SK-N-SH (cell line): Measurements from ENCODE around the gene ERAL1. TPM values are rescaled to one million over a fixed set of nuclear protein-coding genes. Genes with fewer than 3 reads are reported as not detected.

Source experiments
- CTCF ChIA-PET: fragments of 300-600, 350-600 bp; formaldehyde crosslinking; extraction: SDS; loops from one replicate; lab custom pipeline; 2021; lab: Yijun Ruan, JAX
- POLR2A ChIA-PET: fragments of 350-600 bp; sonication (Branson Sonifier 250); formaldehyde crosslinking; extraction: SDS; loops from one replicate; lab custom pipeline; 2020; ENCODE audit warnings: antibody characterized with exemption, inconsistent platforms; lab: Yijun Ruan, JAX
- DNase-seq: peaks from one replicate; pipeline ENCODE4 v3.0.0; 2012
- H2AFZ ChIP-seq: fragments of 200-600 bp; sonication (generic); 2 replicates; pipeline ENCODE4 v1.8.1; 2016; ENCODE audit warnings: antibody characterized with exemption, mild to moderate bottlenecking, low read depth
- H3F3A ChIP-seq: fragments of 200-600 bp; sonication (generic); replicated peaks from 2 replicates; pipeline ENCODE3; 2016; ENCODE audit warnings: antibody characterized with exemption, mild to moderate bottlenecking; ENCODE audit not compliant: insufficient read depth
- H3K27ac ChIP-seq, 2 experiments: fragments of 200-500 bp in 1 of 2; fragments of 200-600 bp in 1 of 2; sonication (Bioruptor generic) in 1 of 2; sonication (generic), shearing (Covaris generic) in 1 of 2; 2 replicates each; pipeline versions ENCODE4 v1.5.1 to v1.6.1; 2014 to 2016; ENCODE audit warnings: low read depth in 2 of 2, inconsistent platforms in 1 of 2, low read length in 1 of 2, mild to moderate bottlenecking in 1 of 2, mixed read lengths in 1 of 2
- H3K27me3 ChIP-seq: fragments of 200-600 bp; sonication (generic), shearing (Covaris generic); 2 replicates; pipeline ENCODE4 v1.6.1; 2016; ENCODE audit warnings: mixed run types; ENCODE audit not compliant: insufficient read depth
- H3K36me3 ChIP-seq, 2 experiments: fragments of 200-500 bp in 1 of 2; fragments of 200-600 bp in 1 of 2; sonication (Bioruptor generic) in 1 of 2; sonication (generic) in 1 of 2; replicated peaks in 1 of 2; 2 replicates each; pipeline versions ENCODE3 to v1.5.1; 2014 to 2016; ENCODE audit warnings: low read length in 1 of 2, mild to moderate bottlenecking in 1 of 2; ENCODE audit not compliant: insufficient read depth in 2 of 2, control insufficient read depth in 1 of 2
- H3K4me1 ChIP-seq, 2 experiments: fragments of 200-500 bp in 1 of 2; fragments of 200-600 bp in 1 of 2; sonication (Bioruptor generic) in 1 of 2; sonication (generic), shearing (Covaris generic) in 1 of 2; 2 replicates each; pipeline versions ENCODE4 v1.5.1 to v1.6.1; 2014 to 2016; ENCODE audit warnings: low read depth in 1 of 2, low read length in 1 of 2, mixed run types in 1 of 2; ENCODE audit not compliant: insufficient read depth in 2 of 2, control insufficient read depth in 1 of 2
- H3K4me2 ChIP-seq: fragments of 200-600 bp; sonication (generic), shearing (Covaris generic); 2 replicates; pipeline ENCODE4 v1.6.1; 2017; ENCODE audit warnings: mixed run types
- H3K4me3 ChIP-seq, 2 experiments: fragments of 200-500 bp in 1 of 2; fragments of 200-600 bp in 1 of 2; sonication (Bioruptor generic) in 1 of 2; sonication (generic), shearing (Covaris generic) in 1 of 2; 2 replicates each; pipeline versions ENCODE4 v1.5.1 to v1.8.1; 2014 to 2016; ENCODE audit warnings: low read depth in 2 of 2, inconsistent platforms in 1 of 2, low read length in 1 of 2, mild to moderate bottlenecking in 1 of 2, mixed read lengths in 1 of 2, moderate library complexity in 1 of 2
- H3K79me2 ChIP-seq: fragments of 200-600 bp; sonication (generic); 2 replicates; pipeline ENCODE4 v1.8.1; 2017; ENCODE audit warnings: mild to moderate bottlenecking; ENCODE audit not compliant: insufficient read depth
- H3K9ac ChIP-seq: fragments of 200-600 bp; sonication (generic); 2 replicates; pipeline ENCODE4 v1.6.1; 2017; ENCODE audit warnings: mixed run types
- H3K9me2 ChIP-seq: fragments of 200-600 bp; sonication (generic); 2 replicates; pipeline ENCODE4 v1.6.1; 2017; ENCODE audit warnings: mixed run types
- H3K9me3 ChIP-seq: fragments of 200-600 bp; sonication (generic); 2 replicates; pipeline ENCODE4 v1.6.1; 2017; ENCODE audit warnings: mixed run types, mild to moderate bottlenecking, moderate library complexity
- H4K20me1 ChIP-seq: fragments of 200-600 bp; sonication (generic); 2 replicates; pipeline ENCODE4 v1.6.1; 2017; ENCODE audit warnings: mild to moderate bottlenecking, mixed run types; ENCODE audit not compliant: insufficient read depth
- CHD2 ChIP-seq: fragments of 150-350 bp; IDR thresholded peaks from 2 replicates; pipeline ENCODE4 v1.6.1; 2018; ENCODE audit warnings: low read length; ENCODE audit not compliant: partially characterized antibody
- ELF1 ChIP-seq: IDR thresholded peaks from 2 replicates; pipeline ENCODE4 v1.4.0; 2012
- EP300 ChIP-seq, 2 experiments: IDR thresholded peaks; 2 replicates each; pipeline versions ENCODE4 v1.4.0 to v1.6.1; 2012; ENCODE audit warnings: borderline replicate concordance in 1 of 2, low read depth in 1 of 2, low read length in 1 of 2
- EZH2phosphoT487 ChIP-seq: fragments of 200-600 bp; sonication (generic); IDR thresholded peaks from 2 replicates; pipeline ENCODE4 v1.6.1; 2017; ENCODE audit warnings: low read depth, mixed run types, mild to moderate bottlenecking, antibody characterized with exemption, moderate library complexity, borderline replicate concordance
- GABPA ChIP-seq: IDR thresholded peaks from 2 replicates; pipeline ENCODE4 v1.4.0; 2012; ENCODE audit warnings: low read depth, mild to moderate bottlenecking
- JUND ChIP-seq: IDR thresholded peaks from 2 replicates; pipeline ENCODE4 v1.4.0; 2012
- MEF2A ChIP-seq: IDR thresholded peaks from 2 replicates; pipeline ENCODE4 v1.4.0; 2012; ENCODE audit warnings: low read depth, borderline replicate concordance
- MXI1 ChIP-seq: IDR thresholded peaks from 2 replicates; pipeline ENCODE4 v1.6.1; 2012; ENCODE audit warnings: mild to moderate bottlenecking, low read depth, low read length, improper control_type of control experiment
- NFIC ChIP-seq: IDR thresholded peaks from 2 replicates; pipeline ENCODE4 v1.4.0; 2012; ENCODE audit warnings: borderline replicate concordance
- NRF1 ChIP-seq: IDR thresholded peaks from 2 replicates; pipeline ENCODE4 v1.6.1; 2012; ENCODE audit warnings: low read depth, mild to moderate bottlenecking, low read length
- RXRA ChIP-seq: IDR thresholded peaks from 2 replicates; pipeline ENCODE4 v1.4.0; 2012; ENCODE audit warnings: low read depth, mild to moderate bottlenecking, borderline replicate concordance
- SIN3A ChIP-seq: IDR thresholded peaks from 2 replicates; pipeline ENCODE4 v1.6.1; 2012; ENCODE audit warnings: low read depth, mild to moderate bottlenecking, low read length, moderate library complexity, borderline replicate concordance
- TAF1 ChIP-seq: IDR thresholded peaks from 2 replicates; pipeline ENCODE4 v1.6.1; 2012; ENCODE audit warnings: low read depth, mild to moderate bottlenecking, low read length, moderate library complexity, borderline replicate concordance
- USF2 ChIP-seq: fragments of 150-350 bp; IDR thresholded peaks from 2 replicates; pipeline ENCODE4 v1.6.1; 2017; ENCODE audit warnings: antibody characterized with exemption, low read length, low read depth, borderline replicate concordance
- YY1 ChIP-seq: IDR thresholded peaks from 2 replicates; pipeline ENCODE4 v1.4.0; 2012; ENCODE audit warnings: low read depth, mild to moderate bottlenecking
- WGBS: methylation state at CpG from one replicate; pipeline ENCODE4 v1.1.6; 2017; ENCODE audit warnings: low lambda C conversion rate; 5-methylcytosine and 5-hydroxymethylcytosine counted together
- polyA plus RNA-seq, 3 experiments: library from polyadenylated mRNA; depleted of rRNA; stranded (reverse); fragments of >200 nt; gene quantifications; 2 replicates each; pipeline ENCODE4 v1.2.3, GENCODE V29; 2012
- TF ChIP-seq, protein P1 (sequence below): IDR thresholded peaks from 2 replicates; pipeline ENCODE4 v1.6.1; 2012; ENCODE audit warnings: mild to moderate bottlenecking, low read depth, low read length, moderate library complexity
- TF ChIP-seq, protein P2 (sequence below): IDR thresholded peaks from 2 replicates; pipeline ENCODE4 v1.4.0; 2012; ENCODE audit warnings: low read depth

The ERAL1 gene
- polyA plus RNA-seq, 1 of the 3 experiments (the other 2 are of a cell fraction): 57.3 TPM

GRCh38 chr17:28853295-28853694 is 1.5 kb upstream of the ERAL1 start:
- CTCF ChIA-PET: interaction anchor here (1.1 to 1.2 kb wide), 2 partner anchors 89 to 126 kb away, joined by 3 to 4 read pairs; no protein-coding TSS in a partner anchor
- H3K27me3 ChIP-seq: no peaks in the 10 kb centered on the region
- no peaks in the 10 kb centered on the region for H3F3A ChIP-seq
- no peak for DNase-seq
- H3K9me2 ChIP-seq: no peaks in the 10 kb centered on the region
- peaks cover 0 to 5% of the 10 kb centered on the region in 2 experiments; a peak in 2 of 4 replicates for H3K4me1 ChIP-seq
- no peak overlapping the region for H3K27ac ChIP-seq
- no peaks in the 10 kb centered on the region for H3K9me3 ChIP-seq
- no peak overlapping the region for H3K4me2 ChIP-seq
- H2AFZ ChIP-seq: no peak overlapping the region
- POLR2A ChIA-PET: interaction anchor here (1.1 kb wide), 1 partner anchor 10 kb away, joined by 3 read pairs; no protein-coding TSS in a partner anchor
- TF ChIP-seq EP300 (IDR thresholded peaks at IDR 0.05; ENCODE audit: borderline replicate concordance in 1 of 2, low read depth in 1 of 2, low read length in 1 of 2) (no peak), CHD2 (no peak), TAF1 (no peak), NFIC (no peak), USF2 (no peak), SIN3A (no peak)
- H3K9ac ChIP-seq: no peak overlapping the region
- 83% methylated on average over 2 of the region's 2 CpGs for WGBS
- H3K79me2 ChIP-seq: peaks cover 14% of the 10 kb centered on the region
- peaks cover 0 to 10% of the 10 kb centered on the region in 2 experiments for H3K36me3 ChIP-seq
- H3K4me3 ChIP-seq: no peak overlapping the region
- H4K20me1 ChIP-seq: no peaks in the 10 kb centered on the region

DNA sequence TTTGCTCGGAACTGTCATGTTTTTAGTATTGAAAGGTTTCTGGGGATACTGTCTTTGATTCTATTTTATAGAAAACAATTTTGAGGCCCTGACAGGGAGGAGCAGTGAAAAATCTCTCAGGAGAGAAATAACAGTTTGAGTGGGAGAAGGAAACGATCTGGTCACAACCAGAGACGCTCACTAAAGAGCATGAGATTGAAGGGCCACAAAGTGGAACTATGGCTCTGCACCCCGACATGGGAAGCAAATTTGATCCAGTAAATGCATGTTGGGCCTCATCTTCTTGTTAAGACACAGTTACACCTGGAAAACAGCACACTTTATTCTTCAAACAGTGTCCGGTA is 492 bp downstream of the ERAL1 start:
- under 1% methylated on average over 5 of the region's 5 CpGs for WGBS
- Histone ChIP-seq H4K20me1 (no peaks in the 10 kb centered on the region), H3K4me1 (peaks cover 0 to 5% of the 10 kb centered on the region in 2 experiments; a peak in 2 of 4 replicates), H3K9ac (peak overlapping the region; percentile 80), H3F3A (no peaks in the 10 kb centered on the region), H3K4me3 (peak overlapping the region; percentile 76 to 83), H3K9me2 (no peaks in the 10 kb centered on the region), H3K79me2 (peaks cover 14% of the 10 kb centered on the region), H3K36me3 (peaks cover 4 to 22% of the 10 kb centered on the region in 2 experiments), H3K4me2 (peak overlapping the region; percentile 98), H3K9me3 (no peaks in the 10 kb centered on the region), H3K27ac (peak overlapping the region; percentile 31 to 84; a peak in 3 of 4 replicates), H3K27me3 (no peaks in the 10 kb centered on the region), H2AFZ (peak overlapping the region; percentile 91)
- POLR2A ChIA-PET: no interaction called here
- TF ChIP-seq RXRA: no peak
- no peak for TF ChIP-seq JUND
- TF ChIP-seq MEF2A: no peak
- TF ChIP-seq CHD2: no peak
- no peak for DNase-seq
- CTCF ChIA-PET: interaction anchor here (0.9 to 2.0 kb wide), 2 partner anchors 47 to 92 kb away, joined by 3 to 4 read pairs; partner anchors contain the start of gene DHRS13

DNA sequence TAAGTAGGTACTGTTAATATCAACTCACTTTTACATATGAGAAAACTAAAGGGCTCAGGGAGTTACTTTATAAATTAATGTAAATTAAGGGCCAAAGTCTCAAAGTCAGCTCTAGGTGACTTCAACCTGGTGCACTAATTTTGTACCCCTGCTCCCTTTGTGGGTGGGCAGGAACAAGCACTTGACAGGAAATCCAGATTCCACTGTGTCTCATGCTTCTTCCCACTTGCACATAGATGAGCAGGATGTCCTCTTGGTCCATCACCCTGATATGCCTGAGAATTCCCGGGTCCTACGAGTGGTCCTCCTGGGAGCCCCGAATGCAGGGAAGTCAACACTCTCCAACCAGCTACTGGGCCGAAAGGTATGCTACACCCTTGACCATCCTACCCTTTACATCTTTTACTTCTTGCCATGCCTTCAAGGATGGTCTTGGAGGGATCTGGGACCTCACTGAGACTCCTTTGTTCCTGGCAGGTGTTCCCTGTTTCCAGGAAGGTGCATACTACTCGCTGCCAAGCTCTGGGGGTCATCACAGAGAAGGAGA is 1.3 kb downstream of the ERAL1 start:
- 84% methylated on average over 5 of the region's 5 CpGs for WGBS
- H3K4me1 ChIP-seq: peaks cover 0 to 5% of the 10 kb centered on the region in 2 experiments; a peak in 2 of 4 replicates
- H2AFZ ChIP-seq: no peak overlapping the region
- H3K36me3 ChIP-seq: peaks cover 7 to 28% of the 10 kb centered on the region in 2 experiments
- no peaks in the 10 kb centered on the region for H3F3A ChIP-seq
- H3K79me2 ChIP-seq: peaks cover 14% of the 10 kb centered on the region
- no peaks in the 10 kb centered on the region for H3K9me2 ChIP-seq
- ChIA-PET POLR2A (no interaction called here), CTCF (interaction anchor here (0.7 to 2.0 kb wide), 2 partner anchors 46 to 91 kb away, joined by 3 to 4 read pairs; partner anchors contain the start of gene DHRS13)
- peak overlapping the region; percentile 80; the same call in 1 of the 2 replicates for H3K9ac ChIP-seq
- no peak overlapping the region; a peak in 1 of 4 replicates for H3K4me3 ChIP-seq
- H3K4me2 ChIP-seq: peak overlapping the region; percentile 98
- H3K27me3 ChIP-seq: no peaks in the 10 kb centered on the region
- H3K27ac ChIP-seq: no peak overlapping the region
- no peaks in the 10 kb centered on the region for H4K20me1 ChIP-seq
- no peaks in the 10 kb centered on the region for H3K9me3 ChIP-seq
- no peak for DNase-seq
- TF ChIP-seq MEF2A: no peak
- TF ChIP-seq GABPA: no peak
- TF ChIP-seq TAF1: no peak
- TF ChIP-seq, protein P1, sequence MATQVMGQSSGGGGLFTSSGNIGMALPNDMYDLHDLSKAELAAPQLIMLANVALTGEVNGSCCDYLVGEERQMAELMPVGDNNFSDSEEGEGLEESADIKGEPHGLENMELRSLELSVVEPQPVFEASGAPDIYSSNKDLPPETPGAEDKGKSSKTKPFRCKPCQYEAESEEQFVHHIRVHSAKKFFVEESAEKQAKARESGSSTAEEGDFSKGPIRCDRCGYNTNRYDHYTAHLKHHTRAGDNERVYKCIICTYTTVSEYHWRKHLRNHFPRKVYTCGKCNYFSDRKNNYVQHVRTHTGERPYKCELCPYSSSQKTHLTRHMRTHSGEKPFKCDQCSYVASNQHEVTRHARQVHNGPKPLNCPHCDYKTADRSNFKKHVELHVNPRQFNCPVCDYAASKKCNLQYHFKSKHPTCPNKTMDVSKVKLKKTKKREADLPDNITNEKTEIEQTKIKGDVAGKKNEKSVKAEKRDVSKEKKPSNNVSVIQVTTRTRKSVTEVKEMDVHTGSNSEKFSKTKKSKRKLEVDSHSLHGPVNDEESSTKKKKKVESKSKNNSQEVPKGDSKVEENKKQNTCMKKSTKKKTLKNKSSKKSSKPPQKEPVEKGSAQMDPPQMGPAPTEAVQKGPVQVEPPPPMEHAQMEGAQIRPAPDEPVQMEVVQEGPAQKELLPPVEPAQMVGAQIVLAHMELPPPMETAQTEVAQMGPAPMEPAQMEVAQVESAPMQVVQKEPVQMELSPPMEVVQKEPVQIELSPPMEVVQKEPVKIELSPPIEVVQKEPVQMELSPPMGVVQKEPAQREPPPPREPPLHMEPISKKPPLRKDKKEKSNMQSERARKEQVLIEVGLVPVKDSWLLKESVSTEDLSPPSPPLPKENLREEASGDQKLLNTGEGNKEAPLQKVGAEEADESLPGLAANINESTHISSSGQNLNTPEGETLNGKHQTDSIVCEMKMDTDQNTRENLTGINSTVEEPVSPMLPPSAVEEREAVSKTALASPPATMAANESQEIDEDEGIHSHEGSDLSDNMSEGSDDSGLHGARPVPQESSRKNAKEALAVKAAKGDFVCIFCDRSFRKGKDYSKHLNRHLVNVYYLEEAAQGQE: no peak
- TF ChIP-seq, protein P2, sequence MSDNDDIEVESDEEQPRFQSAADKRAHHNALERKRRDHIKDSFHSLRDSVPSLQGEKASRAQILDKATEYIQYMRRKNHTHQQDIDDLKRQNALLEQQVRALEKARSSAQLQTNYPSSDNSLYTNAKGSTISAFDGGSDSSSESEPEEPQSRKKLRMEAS: no peak
- no peak for TF ChIP-seq SIN3A
- TF ChIP-seq NRF1: no peak
- TF ChIP-seq MXI1: no peak
- TF ChIP-seq ELF1: no peak
- no peak for TF ChIP-seq YY1
- no peak for TF ChIP-seq EZH2phosphoT487
